ENCODE measurements around the gene TRIM25. TPM values are rescaled to one million over a fixed set of nuclear protein-coding genes. Genes with fewer than 3 reads are reported as not detected.

TRIM25 gene
- total RNA-seq, 1 experiment from 2014 or later = 135 TPM

DNA sequence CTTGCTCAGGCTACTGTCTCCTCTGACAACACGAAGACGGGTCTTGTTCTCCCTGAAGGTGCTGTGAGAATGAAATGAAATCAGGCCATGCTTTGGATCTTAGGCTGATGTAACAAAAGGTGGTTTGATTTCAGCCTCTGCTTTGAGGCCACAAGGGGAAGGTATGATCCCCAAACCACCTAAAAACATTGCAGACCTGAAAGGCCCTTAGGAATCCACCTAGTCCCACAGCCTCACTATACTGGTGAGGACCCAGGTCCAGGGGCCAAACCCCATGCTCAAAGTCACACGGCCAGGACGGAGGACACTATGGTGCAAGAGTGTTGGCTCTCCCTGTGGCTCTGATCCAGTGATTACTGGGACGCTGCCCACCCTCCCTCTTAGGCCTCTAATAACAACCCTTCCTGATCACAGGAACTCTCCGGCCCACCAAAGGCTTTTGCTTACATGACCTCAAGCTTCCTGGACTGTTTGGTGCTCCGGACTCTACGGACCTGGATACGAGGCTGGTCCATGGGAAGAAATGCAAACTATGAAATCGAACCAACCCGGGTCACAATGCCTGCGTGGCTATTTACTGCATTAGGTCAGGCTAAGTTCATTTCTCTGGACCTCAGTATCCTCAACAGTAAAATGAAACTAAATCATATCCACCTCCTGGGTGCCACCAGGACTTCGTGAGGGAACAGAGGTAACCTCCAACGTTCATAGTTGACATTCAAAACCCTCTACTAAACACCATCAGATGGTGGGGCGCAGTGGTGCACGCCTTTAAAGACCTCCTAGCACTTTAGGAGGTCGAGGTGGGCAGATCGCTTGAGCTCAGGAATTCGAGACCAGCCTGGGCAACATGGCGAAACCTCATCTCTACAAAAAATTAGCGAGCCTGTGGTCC lies 1.5 kb downstream of the TRIM25 start:
- H3K4me1 ChIP-seq (ENCODE audit: control insufficient read depth in 1 of 2, insufficient read depth in 2 of 2, low read length in 2 of 2) = peaks cover 27 to 50% of the 10 kb centered on the region in 2 experiments
- ChIA-PET CTCF (no interaction called here), RAD21 (ENCODE audit: low non-redundant PET in 1 of 2, low total read pairs in 2 of 2, uncharacterized antibody in 2 of 2, unreplicated experiment in 2 of 2) (no interaction called here), POLR2A (interaction anchor here (0.6 to 2.3 kb wide), 3 partner anchors 11 to 882 kb away, joined by 3 to 10 read pairs (median 5); no protein-coding TSS in a partner anchor)
- peaks cover 8 to 22% of the 10 kb centered on the region in 2 experiments for H3K36me3 ChIP-seq (ENCODE audit: control insufficient read depth in 1 of 2, insufficient read depth in 2 of 2, low read length in 2 of 2)
- no peaks in the 10 kb centered on the region for H3K9me2 ChIP-seq (ENCODE audit: insufficient read depth)
- no TSS peak for BruUV-seq (replicated peaks)
- H3K4me3 ChIP-seq (replicated peaks in 1 of 2; ENCODE audit: low read depth in 1 of 2, low read length in 2 of 2) = peak overlapping the region; percentile 56 to 85
- H3K27me3 ChIP-seq (ENCODE audit: insufficient read depth, low read length) = no peaks in the 10 kb centered on the region
- peak overlapping the region; percentile 96 for H3K4me2 ChIP-seq (ENCODE audit: low read length)
- peaks cover 0 to 4% of the 10 kb centered on the region in 2 experiments; a peak in 1 of 4 replicates for H3K9me3 ChIP-seq (ENCODE audit: control insufficient read depth in 1 of 2, insufficient read depth in 1 of 2, low read depth in 1 of 2, low read length in 2 of 2)
- TF ChIP-seq CBX3 (IDR thresholded peaks at IDR 0.05; ENCODE audit: low read depth) (no peak), SIN3A (IDR thresholded peaks at IDR 0.05; ENCODE audit: low read depth) (no peak), ELF1 (IDR thresholded peaks at IDR 0.05; ENCODE audit: borderline replicate concordance, low read depth) (no peak), CEBPB (IDR thresholded peaks at IDR 0.05; ENCODE audit: low read depth) (no peak), SRF (IDR thresholded peaks at IDR 0.05; ENCODE audit: low read depth) (no peak), EZH2 (IDR thresholded peaks at IDR 0.05) (no peak), YY1 (IDR thresholded peaks at IDR 0.05; ENCODE audit: extremely low read depth, insufficient replicate concordance, low read depth, low read length) (no peak), TCF7L2 (IDR thresholded peaks at IDR 0.05; ENCODE audit: borderline replicate concordance, extremely low read depth, insufficient read depth, insufficient read length) (no peak), FOSL1 (IDR thresholded peaks at IDR 0.05; ENCODE audit: low read depth) (no peak)
- TF ChIP-seq, protein P1, sequence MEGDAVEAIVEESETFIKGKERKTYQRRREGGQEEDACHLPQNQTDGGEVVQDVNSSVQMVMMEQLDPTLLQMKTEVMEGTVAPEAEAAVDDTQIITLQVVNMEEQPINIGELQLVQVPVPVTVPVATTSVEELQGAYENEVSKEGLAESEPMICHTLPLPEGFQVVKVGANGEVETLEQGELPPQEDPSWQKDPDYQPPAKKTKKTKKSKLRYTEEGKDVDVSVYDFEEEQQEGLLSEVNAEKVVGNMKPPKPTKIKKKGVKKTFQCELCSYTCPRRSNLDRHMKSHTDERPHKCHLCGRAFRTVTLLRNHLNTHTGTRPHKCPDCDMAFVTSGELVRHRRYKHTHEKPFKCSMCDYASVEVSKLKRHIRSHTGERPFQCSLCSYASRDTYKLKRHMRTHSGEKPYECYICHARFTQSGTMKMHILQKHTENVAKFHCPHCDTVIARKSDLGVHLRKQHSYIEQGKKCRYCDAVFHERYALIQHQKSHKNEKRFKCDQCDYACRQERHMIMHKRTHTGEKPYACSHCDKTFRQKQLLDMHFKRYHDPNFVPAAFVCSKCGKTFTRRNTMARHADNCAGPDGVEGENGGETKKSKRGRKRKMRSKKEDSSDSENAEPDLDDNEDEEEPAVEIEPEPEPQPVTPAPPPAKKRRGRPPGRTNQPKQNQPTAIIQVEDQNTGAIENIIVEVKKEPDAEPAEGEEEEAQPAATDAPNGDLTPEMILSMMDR (IDR thresholded peaks at IDR 0.05 in 2 of 3, conservative IDR thresholded peaks at IDR 0.05 in 1 of 3; ENCODE audit: borderline replicate concordance in 1 of 3, insufficient read depth in 1 of 3, low read depth in 2 of 3, low read length in 2 of 3) = no peak
- TF ChIP-seq, protein P2, sequence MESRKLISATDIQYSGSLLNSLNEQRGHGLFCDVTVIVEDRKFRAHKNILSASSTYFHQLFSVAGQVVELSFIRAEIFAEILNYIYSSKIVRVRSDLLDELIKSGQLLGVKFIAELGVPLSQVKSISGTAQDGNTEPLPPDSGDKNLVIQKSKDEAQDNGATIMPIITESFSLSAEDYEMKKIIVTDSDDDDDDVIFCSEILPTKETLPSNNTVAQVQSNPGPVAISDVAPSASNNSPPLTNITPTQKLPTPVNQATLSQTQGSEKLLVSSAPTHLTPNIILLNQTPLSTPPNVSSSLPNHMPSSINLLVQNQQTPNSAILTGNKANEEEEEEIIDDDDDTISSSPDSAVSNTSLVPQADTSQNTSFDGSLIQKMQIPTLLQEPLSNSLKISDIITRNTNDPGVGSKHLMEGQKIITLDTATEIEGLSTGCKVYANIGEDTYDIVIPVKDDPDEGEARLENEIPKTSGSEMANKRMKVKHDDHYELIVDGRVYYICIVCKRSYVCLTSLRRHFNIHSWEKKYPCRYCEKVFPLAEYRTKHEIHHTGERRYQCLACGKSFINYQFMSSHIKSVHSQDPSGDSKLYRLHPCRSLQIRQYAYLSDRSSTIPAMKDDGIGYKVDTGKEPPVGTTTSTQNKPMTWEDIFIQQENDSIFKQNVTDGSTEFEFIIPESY (IDR thresholded peaks at IDR 0.05; ENCODE audit: extremely low read depth, insufficient replicate concordance, low read length) = no peak
- intact Hi-C loops (cut with micrococcal nuclease) = no loop called here
- peak overlapping the region; percentile 63; the same call in 1 of the 2 replicates for H3K27ac ChIP-seq (ENCODE audit: low read depth, low read length)
- DNase-seq (ENCODE audit: low read depth, low spot score) (no peak), ATAC-seq (no peak)
- no peak overlapping the region for H2AFZ ChIP-seq (ENCODE audit: low read depth, low read length, poor library complexity, severe bottlenecking)
- H4K20me1 ChIP-seq (ENCODE audit: insufficient read depth) = no peaks in the 10 kb centered on the region
- H3K9ac ChIP-seq (ENCODE audit: low read length) = peak overlapping the region; percentile 94
- H3K79me2 ChIP-seq (ENCODE audit: insufficient read depth, low read length) = peaks cover 72% of the 10 kb centered on the region

Data from HCT116 (cell line).